SK-N-SH (cell line): Measurements from ENCODE around the gene NUDT14. TPM values are rescaled to one million over a fixed set of nuclear protein-coding genes. Genes with fewer than 3 reads are reported as not detected.
A peak's percentile ranks its signal among the peaks of the same experiment; 100 is the strongest.

ENCODE experiments used
- CTCF ChIA-PET: fragments of 300-600, 350-600 bp; formaldehyde crosslinking; extraction: SDS; loops from one replicate; lab custom pipeline; 2021; lab: Yijun Ruan, JAX
- POLR2A ChIA-PET: fragments of 350-600 bp; sonication (Branson Sonifier 250); formaldehyde crosslinking; extraction: SDS; loops from one replicate; lab custom pipeline; 2020; ENCODE audit warnings: antibody characterized with exemption, inconsistent platforms; lab: Yijun Ruan, JAX
- DNase-seq: peaks from one replicate; pipeline ENCODE4 v3.0.0; 2012
- H2AFZ ChIP-seq: fragments of 200-600 bp; sonication (generic); 2 replicates; pipeline ENCODE4 v1.8.1; 2016; ENCODE audit warnings: antibody characterized with exemption, mild to moderate bottlenecking, low read depth
- H3F3A ChIP-seq: fragments of 200-600 bp; sonication (generic); replicated peaks from 2 replicates; pipeline ENCODE3; 2016; ENCODE audit warnings: antibody characterized with exemption, mild to moderate bottlenecking; ENCODE audit not compliant: insufficient read depth
- H3K27ac ChIP-seq, 2 experiments: fragments of 200-500 bp in 1 of 2; fragments of 200-600 bp in 1 of 2; sonication (Bioruptor generic) in 1 of 2; sonication (generic), shearing (Covaris generic) in 1 of 2; 2 replicates each; pipeline versions ENCODE4 v1.5.1 to v1.6.1; 2014 to 2016; ENCODE audit warnings: low read depth in 2 of 2, inconsistent platforms in 1 of 2, low read length in 1 of 2, mild to moderate bottlenecking in 1 of 2, mixed read lengths in 1 of 2
- H3K27me3 ChIP-seq: fragments of 200-600 bp; sonication (generic), shearing (Covaris generic); 2 replicates; pipeline ENCODE4 v1.6.1; 2016; ENCODE audit warnings: mixed run types; ENCODE audit not compliant: insufficient read depth
- H3K36me3 ChIP-seq, 2 experiments: fragments of 200-500 bp in 1 of 2; fragments of 200-600 bp in 1 of 2; sonication (Bioruptor generic) in 1 of 2; sonication (generic) in 1 of 2; replicated peaks in 1 of 2; 2 replicates each; pipeline versions ENCODE3 to v1.5.1; 2014 to 2016; ENCODE audit warnings: low read length in 1 of 2, mild to moderate bottlenecking in 1 of 2; ENCODE audit not compliant: insufficient read depth in 2 of 2, control insufficient read depth in 1 of 2
- H3K4me1 ChIP-seq, 2 experiments: fragments of 200-500 bp in 1 of 2; fragments of 200-600 bp in 1 of 2; sonication (Bioruptor generic) in 1 of 2; sonication (generic), shearing (Covaris generic) in 1 of 2; 2 replicates each; pipeline versions ENCODE4 v1.5.1 to v1.6.1; 2014 to 2016; ENCODE audit warnings: low read depth in 1 of 2, low read length in 1 of 2, mixed run types in 1 of 2; ENCODE audit not compliant: insufficient read depth in 2 of 2, control insufficient read depth in 1 of 2
- H3K4me2 ChIP-seq: fragments of 200-600 bp; sonication (generic), shearing (Covaris generic); 2 replicates; pipeline ENCODE4 v1.6.1; 2017; ENCODE audit warnings: mixed run types
- H3K4me3 ChIP-seq, 2 experiments: fragments of 200-500 bp in 1 of 2; fragments of 200-600 bp in 1 of 2; sonication (Bioruptor generic) in 1 of 2; sonication (generic), shearing (Covaris generic) in 1 of 2; 2 replicates each; pipeline versions ENCODE4 v1.5.1 to v1.8.1; 2014 to 2016; ENCODE audit warnings: low read depth in 2 of 2, inconsistent platforms in 1 of 2, low read length in 1 of 2, mild to moderate bottlenecking in 1 of 2, mixed read lengths in 1 of 2, moderate library complexity in 1 of 2
- H3K79me2 ChIP-seq: fragments of 200-600 bp; sonication (generic); 2 replicates; pipeline ENCODE4 v1.8.1; 2017; ENCODE audit warnings: mild to moderate bottlenecking; ENCODE audit not compliant: insufficient read depth
- H3K9ac ChIP-seq: fragments of 200-600 bp; sonication (generic); 2 replicates; pipeline ENCODE4 v1.6.1; 2017; ENCODE audit warnings: mixed run types
- H3K9me2 ChIP-seq: fragments of 200-600 bp; sonication (generic); 2 replicates; pipeline ENCODE4 v1.6.1; 2017; ENCODE audit warnings: mixed run types
- H3K9me3 ChIP-seq: fragments of 200-600 bp; sonication (generic); 2 replicates; pipeline ENCODE4 v1.6.1; 2017; ENCODE audit warnings: mixed run types, mild to moderate bottlenecking, moderate library complexity
- H4K20me1 ChIP-seq: fragments of 200-600 bp; sonication (generic); 2 replicates; pipeline ENCODE4 v1.6.1; 2017; ENCODE audit warnings: mild to moderate bottlenecking, mixed run types; ENCODE audit not compliant: insufficient read depth
- CHD2 ChIP-seq: fragments of 150-350 bp; IDR thresholded peaks from 2 replicates; pipeline ENCODE4 v1.6.1; 2018; ENCODE audit warnings: low read length; ENCODE audit not compliant: partially characterized antibody
- ELF1 ChIP-seq: IDR thresholded peaks from 2 replicates; pipeline ENCODE4 v1.4.0; 2012
- EP300 ChIP-seq, 2 experiments: IDR thresholded peaks; 2 replicates each; pipeline versions ENCODE4 v1.4.0 to v1.6.1; 2012; ENCODE audit warnings: borderline replicate concordance in 1 of 2, low read depth in 1 of 2, low read length in 1 of 2
- EZH2phosphoT487 ChIP-seq: fragments of 200-600 bp; sonication (generic); IDR thresholded peaks from 2 replicates; pipeline ENCODE4 v1.6.1; 2017; ENCODE audit warnings: low read depth, mixed run types, mild to moderate bottlenecking, antibody characterized with exemption, moderate library complexity, borderline replicate concordance
- GABPA ChIP-seq: IDR thresholded peaks from 2 replicates; pipeline ENCODE4 v1.4.0; 2012; ENCODE audit warnings: low read depth, mild to moderate bottlenecking
- GATA2 ChIP-seq: sonication (generic); formaldehyde crosslinking; IDR thresholded peaks from 2 replicates; pipeline ENCODE4 v1.5.0; 2020; ENCODE audit warnings: mild to moderate bottlenecking, missing genetic modification reagents
- JUND ChIP-seq: IDR thresholded peaks from 2 replicates; pipeline ENCODE4 v1.4.0; 2012
- MXI1 ChIP-seq: IDR thresholded peaks from 2 replicates; pipeline ENCODE4 v1.6.1; 2012; ENCODE audit warnings: mild to moderate bottlenecking, low read depth, low read length, improper control_type of control experiment
- NRF1 ChIP-seq: IDR thresholded peaks from 2 replicates; pipeline ENCODE4 v1.6.1; 2012; ENCODE audit warnings: low read depth, mild to moderate bottlenecking, low read length
- RAD21 ChIP-seq: IDR thresholded peaks from 2 replicates; pipeline ENCODE4 v1.6.1; 2012; ENCODE audit warnings: mild to moderate bottlenecking, low read length
- SMC3 ChIP-seq: IDR thresholded peaks from 2 replicates; pipeline ENCODE4 v1.6.1; 2012; ENCODE audit warnings: low read depth, low read length, improper control_type of control experiment
- TAF1 ChIP-seq: IDR thresholded peaks from 2 replicates; pipeline ENCODE4 v1.6.1; 2012; ENCODE audit warnings: low read depth, mild to moderate bottlenecking, low read length, moderate library complexity, borderline replicate concordance
- TEAD4 ChIP-seq: IDR thresholded peaks from 2 replicates; pipeline ENCODE4 v1.4.0; 2012; ENCODE audit warnings: mild to moderate bottlenecking, borderline replicate concordance; ENCODE audit not compliant: insufficient read depth
- whole genome bisulfite sequencing: methylation state at CpG from one replicate; pipeline ENCODE4 v1.1.6; 2017; ENCODE audit warnings: low lambda C conversion rate; 5-methylcytosine and 5-hydroxymethylcytosine counted together
- polyA plus RNA-seq, 3 experiments: library from polyadenylated mRNA; depleted of rRNA; stranded (reverse); fragments of >200 nt; gene quantifications; 2 replicates each; pipeline ENCODE4 v1.2.3, GENCODE V29; 2012
- TF ChIP-seq, protein P1 (sequence below): IDR thresholded peaks from 2 replicates; pipeline ENCODE4 v1.4.0; 2012; ENCODE audit warnings: low read depth
- TF ChIP-seq, protein P2 (sequence below): IDR thresholded peaks from 2 replicates; pipeline ENCODE4 v1.4.0; 2012; ENCODE audit warnings: low read depth, borderline replicate concordance
- TF ChIP-seq, protein P3 (sequence below): fragments of 150-350 bp; IDR thresholded peaks from 2 replicates; pipeline ENCODE4 v1.6.1; 2016; ENCODE audit warnings: mild to moderate bottlenecking, low read depth, low read length
- TF ChIP-seq, protein P4 (sequence below): IDR thresholded peaks from 2 replicates; pipeline ENCODE4 v1.4.0; 2012; ENCODE audit warnings: low read depth, borderline replicate concordance

The NUDT14 gene
- polyA plus RNA-seq, 1 of the 3 experiments (the other 2 are of a cell fraction): 18.4 TPM

DNA sequence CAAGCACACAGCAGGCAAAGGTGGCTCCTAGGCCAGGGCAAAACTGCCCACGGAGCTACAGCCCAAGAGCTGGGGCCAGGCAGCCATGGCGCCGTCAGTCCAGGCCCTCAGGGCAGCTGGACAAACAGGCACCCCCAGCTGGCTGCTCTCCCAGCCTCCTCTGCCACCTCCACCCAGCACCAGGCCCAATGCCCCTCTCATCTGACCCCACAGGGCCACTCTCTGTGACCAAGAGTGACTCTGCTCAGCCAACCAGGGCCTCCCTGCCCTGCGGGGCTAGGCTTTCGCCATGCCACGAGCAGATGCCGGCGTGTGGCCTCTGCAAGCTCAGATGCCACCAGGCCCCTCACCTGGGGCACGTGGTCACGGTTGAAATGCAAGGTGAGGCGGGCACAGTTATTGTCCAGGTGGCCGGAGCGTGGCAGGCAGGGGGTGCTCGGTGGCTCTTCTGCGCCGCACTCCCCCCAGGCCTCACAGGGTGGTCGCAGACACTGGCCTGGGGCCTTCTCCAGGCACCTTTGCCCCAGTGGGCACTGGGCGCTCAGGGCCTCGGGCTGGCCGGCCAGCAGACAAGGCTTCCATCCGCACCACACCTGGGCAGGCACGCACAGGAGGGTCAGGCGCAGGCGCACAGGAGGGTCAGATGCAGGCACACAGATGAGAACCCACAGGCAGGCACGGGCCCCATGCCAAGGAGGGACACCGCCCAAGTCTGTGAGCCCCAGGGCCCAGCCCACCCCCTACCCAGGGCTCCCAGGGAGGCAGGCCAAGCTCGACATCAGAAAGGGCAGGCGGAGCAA lies 35.5 kb downstream of the NUDT14 start:
- 82% methylated on average over 10 of the region's 28 CpGs for WGBS
- Histone ChIP-seq H3K4me2 (no peak overlapping the region), H3K27me3 (no peaks in the 10 kb centered on the region), H3F3A (no peaks in the 10 kb centered on the region), H2AFZ (no peak overlapping the region), H3K36me3 (no peaks in the 10 kb centered on the region), H3K9ac (no peak overlapping the region), H3K9me3 (no peaks in the 10 kb centered on the region), H4K20me1 (no peaks in the 10 kb centered on the region), H3K9me2 (no peaks in the 10 kb centered on the region), H3K79me2 (no peaks in the 10 kb centered on the region), H3K4me1 (peaks cover 0 to 13% of the 10 kb centered on the region in 2 experiments; a peak in 1 of 4 replicates), H3K4me3 (no peak overlapping the region), H3K27ac (no peak overlapping the region; a peak in 1 of 4 replicates)
- POLR2A ChIA-PET: no interaction called here
- CTCF ChIA-PET: interaction anchor here (0.6 to 1.4 kb wide), 4 partner anchors 13 to 206 kb away, joined by 3 to 5 read pairs (median 3); no protein-coding TSS in a partner anchor
- DNase-seq: peak; percentile 64
- TF ChIP-seq JUND: no peak
- no peak for TF ChIP-seq GABPA
- no peak for TF ChIP-seq NRF1
- no peak for TF ChIP-seq ELF1
- no peak for TF ChIP-seq RAD21
- no peak for TF ChIP-seq EP300 (IDR thresholded peaks at IDR 0.05; ENCODE audit: borderline replicate concordance in 1 of 2, low read depth in 1 of 2, low read length in 1 of 2)
- TF ChIP-seq EZH2phosphoT487: no peak
- TF ChIP-seq, protein P1, sequence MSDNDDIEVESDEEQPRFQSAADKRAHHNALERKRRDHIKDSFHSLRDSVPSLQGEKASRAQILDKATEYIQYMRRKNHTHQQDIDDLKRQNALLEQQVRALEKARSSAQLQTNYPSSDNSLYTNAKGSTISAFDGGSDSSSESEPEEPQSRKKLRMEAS: no peak
- TF ChIP-seq, protein P2, sequence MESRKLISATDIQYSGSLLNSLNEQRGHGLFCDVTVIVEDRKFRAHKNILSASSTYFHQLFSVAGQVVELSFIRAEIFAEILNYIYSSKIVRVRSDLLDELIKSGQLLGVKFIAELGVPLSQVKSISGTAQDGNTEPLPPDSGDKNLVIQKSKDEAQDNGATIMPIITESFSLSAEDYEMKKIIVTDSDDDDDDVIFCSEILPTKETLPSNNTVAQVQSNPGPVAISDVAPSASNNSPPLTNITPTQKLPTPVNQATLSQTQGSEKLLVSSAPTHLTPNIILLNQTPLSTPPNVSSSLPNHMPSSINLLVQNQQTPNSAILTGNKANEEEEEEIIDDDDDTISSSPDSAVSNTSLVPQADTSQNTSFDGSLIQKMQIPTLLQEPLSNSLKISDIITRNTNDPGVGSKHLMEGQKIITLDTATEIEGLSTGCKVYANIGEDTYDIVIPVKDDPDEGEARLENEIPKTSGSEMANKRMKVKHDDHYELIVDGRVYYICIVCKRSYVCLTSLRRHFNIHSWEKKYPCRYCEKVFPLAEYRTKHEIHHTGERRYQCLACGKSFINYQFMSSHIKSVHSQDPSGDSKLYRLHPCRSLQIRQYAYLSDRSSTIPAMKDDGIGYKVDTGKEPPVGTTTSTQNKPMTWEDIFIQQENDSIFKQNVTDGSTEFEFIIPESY: no peak
- no peak for TF ChIP-seq MXI1
- TF ChIP-seq GATA2 (CRISPR knock-in tag): no peak
- TF ChIP-seq CHD2: no peak
- TF ChIP-seq, protein P3, sequence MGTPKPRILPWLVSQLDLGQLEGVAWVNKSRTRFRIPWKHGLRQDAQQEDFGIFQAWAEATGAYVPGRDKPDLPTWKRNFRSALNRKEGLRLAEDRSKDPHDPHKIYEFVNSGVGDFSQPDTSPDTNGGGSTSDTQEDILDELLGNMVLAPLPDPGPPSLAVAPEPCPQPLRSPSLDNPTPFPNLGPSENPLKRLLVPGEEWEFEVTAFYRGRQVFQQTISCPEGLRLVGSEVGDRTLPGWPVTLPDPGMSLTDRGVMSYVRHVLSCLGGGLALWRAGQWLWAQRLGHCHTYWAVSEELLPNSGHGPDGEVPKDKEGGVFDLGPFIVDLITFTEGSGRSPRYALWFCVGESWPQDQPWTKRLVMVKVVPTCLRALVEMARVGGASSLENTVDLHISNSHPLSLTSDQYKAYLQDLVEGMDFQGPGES: no peak
- no peak for TF ChIP-seq TEAD4
- TF ChIP-seq TAF1: no peak
- TF ChIP-seq, protein P4, sequence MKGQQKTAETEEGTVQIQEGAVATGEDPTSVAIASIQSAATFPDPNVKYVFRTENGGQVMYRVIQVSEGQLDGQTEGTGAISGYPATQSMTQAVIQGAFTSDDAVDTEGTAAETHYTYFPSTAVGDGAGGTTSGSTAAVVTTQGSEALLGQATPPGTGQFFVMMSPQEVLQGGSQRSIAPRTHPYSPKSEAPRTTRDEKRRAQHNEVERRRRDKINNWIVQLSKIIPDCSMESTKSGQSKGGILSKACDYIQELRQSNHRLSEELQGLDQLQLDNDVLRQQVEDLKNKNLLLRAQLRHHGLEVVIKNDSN: no peak
- TF ChIP-seq SMC3: no peak
